Measurements from ENCODE around the gene ZDHHC22.

DNA sequence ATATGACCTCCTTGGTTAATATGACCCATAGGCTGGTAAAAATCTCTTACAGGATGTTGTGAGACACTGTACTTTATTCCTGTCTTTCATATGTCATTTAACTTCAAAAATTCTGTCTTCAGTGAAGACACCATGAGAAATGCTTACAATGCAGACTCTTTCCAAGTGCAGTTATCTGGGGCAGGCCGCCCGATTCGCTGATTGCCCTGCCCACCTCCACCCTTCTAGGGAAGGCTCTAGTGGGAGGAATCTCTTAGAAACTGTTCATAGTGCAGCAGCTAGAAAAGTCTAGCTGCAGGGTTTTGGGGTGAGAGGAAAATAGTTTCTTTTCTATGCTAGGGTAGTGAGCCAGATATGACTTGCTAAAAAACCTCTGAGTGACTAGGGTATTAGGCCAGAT lies 58.5 kb downstream of the ZDHHC22 start:
- TF ChIP-seq EZH2 (IDR thresholded peaks at IDR 0.05; ENCODE audit: borderline replicate concordance, insufficient read depth, low read length, poor library complexity, severe bottlenecking) (no peak), POLR2AphosphoS5 (IDR thresholded peaks at IDR 0.05) (no peak), EP300 (conservative IDR thresholded peaks at IDR 0.05; ENCODE audit: poor library complexity, severe bottlenecking) (no peak)
- TF ChIP-seq, protein P1, sequence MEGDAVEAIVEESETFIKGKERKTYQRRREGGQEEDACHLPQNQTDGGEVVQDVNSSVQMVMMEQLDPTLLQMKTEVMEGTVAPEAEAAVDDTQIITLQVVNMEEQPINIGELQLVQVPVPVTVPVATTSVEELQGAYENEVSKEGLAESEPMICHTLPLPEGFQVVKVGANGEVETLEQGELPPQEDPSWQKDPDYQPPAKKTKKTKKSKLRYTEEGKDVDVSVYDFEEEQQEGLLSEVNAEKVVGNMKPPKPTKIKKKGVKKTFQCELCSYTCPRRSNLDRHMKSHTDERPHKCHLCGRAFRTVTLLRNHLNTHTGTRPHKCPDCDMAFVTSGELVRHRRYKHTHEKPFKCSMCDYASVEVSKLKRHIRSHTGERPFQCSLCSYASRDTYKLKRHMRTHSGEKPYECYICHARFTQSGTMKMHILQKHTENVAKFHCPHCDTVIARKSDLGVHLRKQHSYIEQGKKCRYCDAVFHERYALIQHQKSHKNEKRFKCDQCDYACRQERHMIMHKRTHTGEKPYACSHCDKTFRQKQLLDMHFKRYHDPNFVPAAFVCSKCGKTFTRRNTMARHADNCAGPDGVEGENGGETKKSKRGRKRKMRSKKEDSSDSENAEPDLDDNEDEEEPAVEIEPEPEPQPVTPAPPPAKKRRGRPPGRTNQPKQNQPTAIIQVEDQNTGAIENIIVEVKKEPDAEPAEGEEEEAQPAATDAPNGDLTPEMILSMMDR (IDR thresholded peaks at IDR 0.05; ENCODE audit: poor library complexity, severe bottlenecking): no peak
- TF ChIP-seq, protein P2, sequence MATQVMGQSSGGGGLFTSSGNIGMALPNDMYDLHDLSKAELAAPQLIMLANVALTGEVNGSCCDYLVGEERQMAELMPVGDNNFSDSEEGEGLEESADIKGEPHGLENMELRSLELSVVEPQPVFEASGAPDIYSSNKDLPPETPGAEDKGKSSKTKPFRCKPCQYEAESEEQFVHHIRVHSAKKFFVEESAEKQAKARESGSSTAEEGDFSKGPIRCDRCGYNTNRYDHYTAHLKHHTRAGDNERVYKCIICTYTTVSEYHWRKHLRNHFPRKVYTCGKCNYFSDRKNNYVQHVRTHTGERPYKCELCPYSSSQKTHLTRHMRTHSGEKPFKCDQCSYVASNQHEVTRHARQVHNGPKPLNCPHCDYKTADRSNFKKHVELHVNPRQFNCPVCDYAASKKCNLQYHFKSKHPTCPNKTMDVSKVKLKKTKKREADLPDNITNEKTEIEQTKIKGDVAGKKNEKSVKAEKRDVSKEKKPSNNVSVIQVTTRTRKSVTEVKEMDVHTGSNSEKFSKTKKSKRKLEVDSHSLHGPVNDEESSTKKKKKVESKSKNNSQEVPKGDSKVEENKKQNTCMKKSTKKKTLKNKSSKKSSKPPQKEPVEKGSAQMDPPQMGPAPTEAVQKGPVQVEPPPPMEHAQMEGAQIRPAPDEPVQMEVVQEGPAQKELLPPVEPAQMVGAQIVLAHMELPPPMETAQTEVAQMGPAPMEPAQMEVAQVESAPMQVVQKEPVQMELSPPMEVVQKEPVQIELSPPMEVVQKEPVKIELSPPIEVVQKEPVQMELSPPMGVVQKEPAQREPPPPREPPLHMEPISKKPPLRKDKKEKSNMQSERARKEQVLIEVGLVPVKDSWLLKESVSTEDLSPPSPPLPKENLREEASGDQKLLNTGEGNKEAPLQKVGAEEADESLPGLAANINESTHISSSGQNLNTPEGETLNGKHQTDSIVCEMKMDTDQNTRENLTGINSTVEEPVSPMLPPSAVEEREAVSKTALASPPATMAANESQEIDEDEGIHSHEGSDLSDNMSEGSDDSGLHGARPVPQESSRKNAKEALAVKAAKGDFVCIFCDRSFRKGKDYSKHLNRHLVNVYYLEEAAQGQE (IDR thresholded peaks at IDR 0.05; ENCODE audit: borderline replicate concordance): no peak

Data from neural cell (in vitro differentiated cells).